Activated CD8-positive, alpha-beta memory T cell treated with anti-CD3 and anti-CD28 coated beads, Interleukin-2, amount 50 U/mL, for 48 hours (primary cell): Measurements from ENCODE around the gene SLCO3A1.
"Not testable (repeated sequence)": the region's sequence is repeated elsewhere in the genome, so short reads cannot be mapped to it uniquely, and the experiment has no call there.

Experiments used
- DNase-seq: peaks from one replicate; pipeline ENCODE4 v3.0.0-alpha.2; 2020

The SLCO3A1 gene

GRCh38 chr15:92044203-92044909 lies 190.8 kb downstream of the SLCO3A1 start:
- no peak for DNase-seq

GRCh38 chr15:92047900-92048299 lies 194.4 kb downstream of the SLCO3A1 start:
- DNase-seq, result no peak

- no peak for DNase-seq
These were observed 195.2 kb downstream of the SLCO3A1 start for GRCh38 chr15:92048739-92049138.

GRCh38 chr15:92049290-92049989 lies 195.9 kb downstream of the SLCO3A1 start:
- DNase-seq, result no peak

- no peak for DNase-seq
These were observed 196.9 kb downstream of the SLCO3A1 start for GRCh38 chr15:92050220-92050898.

GRCh38 chr15:92051716-92052115 lies 198.2 kb downstream of the SLCO3A1 start:
- DNase-seq, result no peak

- DNase-seq, result no peak
These were observed 200.3 kb downstream of the SLCO3A1 start for GRCh38 chr15:92053753-92054316.

GRCh38 chr15:92056875-92057274 lies 203.4 kb downstream of the SLCO3A1 start:
- DNase-seq, result no peak

GRCh38 chr15:92059036-92059970 lies 205.8 kb downstream of the SLCO3A1 start:
- no peak for DNase-seq

GRCh38 chr15:92059971-92060311 lies 206.4 kb downstream of the SLCO3A1 start:
- DNase-seq, result not testable (repeated sequence)

GRCh38 chr15:92061511-92062195 lies 208.1 kb downstream of the SLCO3A1 start:
- no peak for DNase-seq

- no peak for DNase-seq
These were observed 209.0 kb downstream of the SLCO3A1 start for GRCh38 chr15:92062505-92062904.

- DNase-seq, result no peak
These were observed 214.6 kb downstream of the SLCO3A1 start for GRCh38 chr15:92068121-92068520.

- peak; percentile 61 for DNase-seq
These were observed 216.1 kb downstream of the SLCO3A1 start for GRCh38 chr15:92069308-92070250.

GRCh38 chr15:92070251-92070650 lies 216.7 kb downstream of the SLCO3A1 start:
- not testable (repeated sequence) for DNase-seq

- DNase-seq, result no peak
These were observed 217.6 kb downstream of the SLCO3A1 start for GRCh38 chr15:92071045-92071634.

GRCh38 chr15:92073044-92073785 lies 219.7 kb downstream of the SLCO3A1 start:
- DNase-seq, result no peak

GRCh38 chr15:92074101-92074500 lies 220.6 kb downstream of the SLCO3A1 start:
- no peak for DNase-seq

GRCh38 chr15:92074646-92075045 lies 221.1 kb downstream of the SLCO3A1 start:
- DNase-seq, result no peak

- DNase-seq, result no peak
These were observed 222.3 kb downstream of the SLCO3A1 start for GRCh38 chr15:92075764-92076163.
